Naive B cell (primary cell): ENCODE measurements around the gene EEF1G. TPM values are rescaled to one million over a fixed set of nuclear protein-coding genes. Genes with fewer than 3 reads are reported as not detected.
"Not testable (repeated sequence)": the region's sequence is repeated elsewhere in the genome, so short reads cannot be mapped to it uniquely, and the experiment has no call there.

ENCODE experiments used
- ATAC-seq, 2 donors: fragments of 150-1000 bp; cut with Tn5 transposase; 2 replicates each; pipeline ENCODE4 v1.10.0; 2021; ENCODE audit warnings: low read depth in 2 of 2, mild to moderate bottlenecking in 2 of 2, moderate library complexity in 2 of 2
- DNase-seq: peaks from one replicate; pipeline ENCODE4 v3.0.0; 2022
- H3K27ac Mint-ChIP-seq, 6 donors: one replicate each; pipeline ENCODE4 v1.8.0; 2020 to 2022; ENCODE audit warnings: mild to moderate bottlenecking in 6 of 6, mixed read lengths in 6 of 6, moderate library complexity in 5 of 6, inconsistent platforms in 2 of 6
- H3K27me3 Mint-ChIP-seq, 3 donors: one replicate each; pipeline ENCODE4 v1.8.0; 2021 to 2022; ENCODE audit warnings: mixed read lengths in 3 of 3, mild to moderate bottlenecking in 1 of 3
- H3K36me3 Mint-ChIP-seq, 2 donors: one replicate each; pipeline ENCODE4 v1.8.0; 2020 to 2022; ENCODE audit warnings: mixed read lengths in 2 of 2, inconsistent platforms in 1 of 2, mild to moderate bottlenecking in 1 of 2
- H3K4me1 Mint-ChIP-seq, 3 donors: one replicate each; pipeline ENCODE4 v1.8.0; 2020 to 2022; ENCODE audit warnings: mixed read lengths in 3 of 3, inconsistent platforms in 1 of 3, mild to moderate bottlenecking in 1 of 3, moderate library complexity in 1 of 3
- H3K4me3 Mint-ChIP-seq, 8 donors: one replicate each; pipeline ENCODE4 v1.8.0; 2020 to 2022; ENCODE audit warnings: mild to moderate bottlenecking in 8 of 8, mixed read lengths in 8 of 8, moderate library complexity in 8 of 8, inconsistent platforms in 2 of 8
- H3K9me3 Mint-ChIP-seq, 7 donors: one replicate each; pipeline ENCODE4 v1.8.0; 2020 to 2022; ENCODE audit warnings: mixed read lengths in 7 of 7, mild to moderate bottlenecking in 5 of 7, inconsistent platforms in 2 of 7, moderate library complexity in 1 of 7
- polyA plus RNA-seq, 6 donors: library from polyadenylated mRNA; unstranded; fragments of 300-500 nt; fragmentation: Illumina TruSeq; gene quantifications; one replicate each; pipeline ENCODE4 v1.2.3, GENCODE V29; 2021; ENCODE audit warnings: low read depth in 6 of 6

The EEF1G gene, protein sequence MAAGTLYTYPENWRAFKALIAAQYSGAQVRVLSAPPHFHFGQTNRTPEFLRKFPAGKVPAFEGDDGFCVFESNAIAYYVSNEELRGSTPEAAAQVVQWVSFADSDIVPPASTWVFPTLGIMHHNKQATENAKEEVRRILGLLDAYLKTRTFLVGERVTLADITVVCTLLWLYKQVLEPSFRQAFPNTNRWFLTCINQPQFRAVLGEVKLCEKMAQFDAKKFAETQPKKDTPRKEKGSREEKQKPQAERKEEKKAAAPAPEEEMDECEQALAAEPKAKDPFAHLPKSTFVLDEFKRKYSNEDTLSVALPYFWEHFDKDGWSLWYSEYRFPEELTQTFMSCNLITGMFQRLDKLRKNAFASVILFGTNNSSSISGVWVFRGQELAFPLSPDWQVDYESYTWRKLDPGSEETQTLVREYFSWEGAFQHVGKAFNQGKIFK
- polyA plus RNA-seq: 1,000 to 10,000 TPM; 1,313 to 1,862 (median 1,450) TPM

DNA sequence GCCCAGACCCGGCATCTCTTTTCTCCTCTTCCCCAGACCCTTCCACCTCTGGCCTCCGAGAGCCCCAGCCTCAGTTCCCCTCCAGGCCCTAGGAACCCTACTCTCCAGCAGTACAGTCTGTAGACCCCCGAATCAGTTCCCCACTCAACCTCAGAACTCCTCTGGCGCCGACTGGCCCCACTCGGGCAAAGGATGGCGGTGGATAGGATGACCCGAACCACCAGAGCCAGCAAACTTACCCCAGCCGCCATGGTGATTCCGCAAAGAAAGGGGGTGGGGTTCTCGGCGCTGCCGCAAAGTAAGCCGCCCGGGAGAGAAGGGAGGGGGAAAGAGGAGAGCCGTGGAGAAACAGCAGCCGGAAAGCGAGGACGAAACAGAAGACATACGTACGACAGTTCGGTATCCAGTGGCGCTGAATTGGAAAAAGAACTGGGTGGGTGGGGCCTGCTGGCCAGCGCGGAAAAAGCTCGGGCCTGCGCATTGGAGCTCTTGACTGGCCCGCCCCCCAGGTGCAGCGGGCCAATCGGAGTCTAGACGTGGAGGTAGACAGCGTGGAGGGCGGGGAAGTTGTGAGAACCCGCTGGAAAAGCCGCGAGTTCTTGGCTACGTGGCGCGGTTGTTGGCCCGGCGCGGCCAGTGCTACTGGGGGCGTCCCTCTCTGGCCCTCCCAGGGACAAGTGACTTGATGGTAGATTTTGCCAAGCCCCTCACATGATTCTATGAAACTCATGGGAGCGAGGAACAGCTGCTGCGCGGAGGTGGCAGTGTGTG, at the start of gene EEF1G:
Gene EEF1G (minus strand): TSS at position 300 of the 771 bp plus-strand sequence. CDS start 49 bp downstream, at position 251.
- DNase-seq (peak; percentile 99), ATAC-seq (peak; percentile 89 to 90)
- no peaks in the 10 kb centered on the region for H3K9me3 Mint-ChIP-seq
- H3K4me3 Mint-ChIP-seq: peak within 1 kb of the TSS; percentile 96 to 100 (median 98)
- H3K27ac Mint-ChIP-seq: peak within 1 kb of the TSS; percentile 96 to 98 (median 98)
- peaks cover 17 to 24% of the 10 kb centered on the region in 2 donors for H3K36me3 Mint-ChIP-seq
- H3K4me1 Mint-ChIP-seq: peaks cover 38 to 54% (median 53%) of the 10 kb centered on the region in 3 donors
- no peaks in the 10 kb centered on the region for H3K27me3 Mint-ChIP-seq

DNA sequence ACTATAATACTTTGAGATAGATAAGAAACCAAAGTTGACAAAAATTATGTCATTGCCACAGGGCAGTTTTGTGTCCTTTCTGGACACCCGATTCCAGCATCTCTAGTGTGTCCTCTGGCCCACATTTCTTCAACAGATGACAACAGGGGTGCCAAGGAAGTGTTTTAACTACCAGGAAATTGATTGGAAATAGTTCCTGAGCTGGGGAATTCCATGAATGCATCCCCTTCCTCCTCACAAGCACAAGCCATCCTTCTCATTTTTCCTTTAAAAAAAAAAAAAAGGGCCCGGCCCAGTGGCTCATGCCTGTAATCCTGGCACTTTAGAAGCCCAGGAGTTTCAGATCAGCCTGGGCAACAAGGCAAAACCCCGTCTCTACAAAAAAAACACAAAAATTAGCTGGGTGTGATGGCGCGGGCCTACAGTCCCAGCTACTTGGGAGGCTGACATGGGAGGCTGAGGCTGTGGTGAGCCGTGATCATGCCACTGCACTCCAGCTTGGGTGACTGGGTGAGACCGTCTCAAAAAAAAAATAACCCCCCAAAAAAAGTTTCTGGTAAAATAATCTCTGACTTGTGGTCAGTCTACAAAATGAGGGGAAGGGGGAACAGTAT, 48.9 kb upstream of the EEF1G start:
- peak overlapping the region in 7 of 8 donors; percentile 91 to 97 (median 92) for H3K4me3 Mint-ChIP-seq

GRCh38 chr11:62621567-62622470, 48.1 kb upstream of the EEF1G start, which contains the start of gene B3GAT3:
TSS of gene B3GAT3 (minus strand) at chr11:62621986. CDS start at chr11:62621947, 39 bp downstream.
- Mint-ChIP-seq H3K27me3 (no peaks in the 10 kb centered on the region), H3K27ac (peak within 1 kb of the TSS; percentile 98 to 100 (median 98)), H3K9me3 (no peaks in the 10 kb centered on the region), H3K4me1 (peaks cover 19 to 31% (median 20%) of the 10 kb centered on the region in 3 donors), H3K36me3 (peaks cover 0 to 20% of the 10 kb centered on the region in 2 donors), H3K4me3 (peak within 1 kb of the TSS; percentile 91 to 98 (median 95))
- DNase-seq: peak; percentile 98
- ATAC-seq: peak; percentile 85 to 86

More for the DNA sequence above, 48.9 kb upstream of the EEF1G start:
- Mint-ChIP-seq H3K9me3 (no peaks in the 10 kb centered on the region), H3K4me1 (peaks cover 19 to 31% (median 20%) of the 10 kb centered on the region in 3 donors), H3K36me3 (peaks cover 0 to 25% of the 10 kb centered on the region in 2 donors), H3K27ac (peak overlapping the region; percentile 97 to 100 (median 98)), H3K27me3 (no peaks in the 10 kb centered on the region)
- no peak for DNase-seq
- ATAC-seq: no peak

GRCh38 chr11:62621027-62621566, 47.4 kb upstream of the EEF1G start:
- Mint-ChIP-seq H3K4me3 (peak overlapping the region; percentile 91 to 98 (median 95)), H3K36me3 (peaks cover 0 to 14% of the 10 kb centered on the region in 2 donors), H3K9me3 (no peaks in the 10 kb centered on the region), H3K27me3 (no peaks in the 10 kb centered on the region), H3K27ac (peak overlapping the region; percentile 94 to 99 (median 98)), H3K4me1 (peaks cover 19 to 31% (median 20%) of the 10 kb centered on the region in 3 donors)
- ATAC-seq (no peak), DNase-seq (no peak)

- not testable (repeated sequence) for DNase-seq, H3K36me3 Mint-ChIP-seq, H3K27me3 Mint-ChIP-seq, H3K9me3 Mint-ChIP-seq, H3K4me3 Mint-ChIP-seq, ATAC-seq
- H3K4me1 Mint-ChIP-seq: peaks cover 24 to 32% (median 30%) of the 10 kb centered on the region in 3 donors
- H3K27ac Mint-ChIP-seq: peak overlapping the region in 1 of 6 donors; percentile 66
Measured at GRCh38 chr11:62616957-62617356, 43.3 kb upstream of the EEF1G start.

DNA sequence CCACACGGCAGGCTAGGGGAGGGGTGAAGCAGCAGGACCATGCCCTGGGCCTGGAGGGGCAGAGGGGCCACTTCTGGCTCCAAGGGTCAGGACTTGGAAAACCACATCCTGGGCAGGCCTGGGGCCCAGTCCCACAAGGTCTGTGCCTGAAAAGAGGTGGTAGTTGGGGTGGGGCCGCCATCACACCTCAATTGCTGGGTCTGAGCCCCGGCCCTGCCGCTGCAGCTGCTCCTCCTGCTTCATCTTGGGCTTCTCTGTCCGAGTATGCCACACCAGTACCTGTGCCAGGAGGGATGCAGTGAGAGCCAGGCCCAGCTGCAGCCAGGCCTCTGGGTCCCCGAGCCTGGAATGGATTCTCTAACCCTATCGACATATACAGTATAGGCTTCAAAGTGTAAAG, 41.8 kb upstream of the EEF1G start:
- peaks cover 21 to 34% (median 31%) of the 10 kb centered on the region in 3 donors for H3K4me1 Mint-ChIP-seq
- no peaks in the 10 kb centered on the region for H3K36me3 Mint-ChIP-seq
- no peak for ATAC-seq
- no peak for DNase-seq
- peak overlapping the region in 1 of 6 donors; percentile 96 for H3K27ac Mint-ChIP-seq
- H3K9me3 Mint-ChIP-seq: peaks cover 0 to 2% (median 0%) of the 10 kb centered on the region in 7 donors
- H3K27me3 Mint-ChIP-seq: no peaks in the 10 kb centered on the region
- peak overlapping the region in 1 of 8 donors; percentile 15 for H3K4me3 Mint-ChIP-seq

DNA sequence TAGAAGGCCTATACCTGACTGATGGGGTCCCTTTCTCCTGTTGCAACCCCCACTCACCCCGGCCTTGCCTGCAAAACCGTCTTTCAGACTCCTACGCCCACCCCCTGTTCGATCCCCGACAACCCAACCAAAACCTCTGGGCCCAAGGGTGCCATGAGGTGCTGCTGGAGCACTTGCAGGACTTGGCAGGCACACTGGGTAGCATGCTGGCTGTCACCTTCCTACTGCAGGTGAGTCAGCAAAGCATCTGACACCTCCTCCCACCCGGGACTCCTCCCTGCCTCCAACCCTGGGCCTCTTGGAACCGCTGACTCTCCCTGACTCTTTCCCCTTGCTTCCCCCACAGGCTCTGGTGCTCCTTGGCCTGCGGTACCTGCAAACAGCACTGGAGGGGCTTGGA, 40.6 kb upstream of the EEF1G start:
- ATAC-seq (no peak), DNase-seq (no peak)
- peak overlapping the region in 3 of 8 donors; percentile 71 to 85 (median 82) for H3K4me3 Mint-ChIP-seq
- peaks cover 21 to 32% (median 29%) of the 10 kb centered on the region in 3 donors for H3K4me1 Mint-ChIP-seq
- no peaks in the 10 kb centered on the region for H3K36me3 Mint-ChIP-seq
- peaks cover 0 to 2% (median 0%) of the 10 kb centered on the region in 7 donors for H3K9me3 Mint-ChIP-seq
- H3K27me3 Mint-ChIP-seq: no peaks in the 10 kb centered on the region
- H3K27ac Mint-ChIP-seq: peak overlapping the region in 3 of 6 donors; percentile 9 to 96 (median 94)

DNA sequence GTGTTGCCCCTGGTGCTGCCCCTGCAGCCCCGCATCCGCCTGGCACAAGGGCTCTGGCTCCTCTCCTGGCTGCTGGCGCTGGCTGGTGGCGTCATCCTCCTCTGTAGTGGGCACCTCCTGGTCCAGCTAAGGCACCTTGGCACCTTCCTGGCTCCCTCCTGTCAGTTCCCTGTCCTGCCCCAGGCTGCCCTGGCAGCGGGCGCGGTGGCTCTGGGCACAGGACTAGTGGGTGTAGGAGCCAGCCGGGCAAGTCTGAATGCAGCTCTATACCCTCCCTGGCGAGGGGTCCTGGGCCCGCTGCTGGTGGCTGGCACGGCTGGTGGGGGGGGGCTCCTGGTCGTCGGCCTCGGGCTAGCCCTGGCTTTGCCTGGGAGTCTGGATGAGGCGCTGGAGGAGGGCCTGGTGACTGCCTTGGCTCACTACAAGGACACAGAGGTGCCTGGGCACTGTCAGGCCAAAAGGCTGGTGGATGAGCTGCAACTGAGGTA, 39.6 kb upstream of the EEF1G start:
- no peak for ATAC-seq
- H3K27ac Mint-ChIP-seq: peak overlapping the region; percentile 61 to 96 (median 90)
- peaks cover 26 to 39% (median 31%) of the 10 kb centered on the region in 3 donors for H3K4me1 Mint-ChIP-seq

GRCh38 chr11:62612366-62613290, 38.9 kb upstream of the EEF1G start, which contains the start of the genes EML3 and ROM1:
TSS of gene EML3 (minus strand) at chr11:62612775. CDS start at chr11:62612457, 318 bp downstream.
TSS of gene ROM1 (plus strand) at chr11:62613257. CDS start at chr11:62613282, 25 bp downstream.
- peaks cover 0 to 2% (median 0%) of the 10 kb centered on the region in 7 donors for H3K9me3 Mint-ChIP-seq
- peak within 1 kb of the TSS; percentile 96 to 99 (median 99) for H3K27ac Mint-ChIP-seq
- ATAC-seq (peak; percentile 75), DNase-seq (peak; percentile 93)
- H3K27me3 Mint-ChIP-seq: no peaks in the 10 kb centered on the region
- H3K4me3 Mint-ChIP-seq: peak within 1 kb of the TSS; percentile 95 to 100 (median 98)
- H3K4me1 Mint-ChIP-seq: peaks cover 32 to 46% (median 36%) of the 10 kb centered on the region in 3 donors
- H3K36me3 Mint-ChIP-seq: peaks cover 5 to 6% of the 10 kb centered on the region in 2 donors

More for the DNA sequence above, 39.6 kb upstream of the EEF1G start:
- H3K27me3 Mint-ChIP-seq: no peaks in the 10 kb centered on the region
- peaks cover 0 to 2% (median 0%) of the 10 kb centered on the region in 7 donors for H3K9me3 Mint-ChIP-seq
- H3K36me3 Mint-ChIP-seq: no peaks in the 10 kb centered on the region
- H3K4me3 Mint-ChIP-seq: peak overlapping the region in 5 of 8 donors; percentile 23 to 85 (median 57)
- no peak for DNase-seq

DNA sequence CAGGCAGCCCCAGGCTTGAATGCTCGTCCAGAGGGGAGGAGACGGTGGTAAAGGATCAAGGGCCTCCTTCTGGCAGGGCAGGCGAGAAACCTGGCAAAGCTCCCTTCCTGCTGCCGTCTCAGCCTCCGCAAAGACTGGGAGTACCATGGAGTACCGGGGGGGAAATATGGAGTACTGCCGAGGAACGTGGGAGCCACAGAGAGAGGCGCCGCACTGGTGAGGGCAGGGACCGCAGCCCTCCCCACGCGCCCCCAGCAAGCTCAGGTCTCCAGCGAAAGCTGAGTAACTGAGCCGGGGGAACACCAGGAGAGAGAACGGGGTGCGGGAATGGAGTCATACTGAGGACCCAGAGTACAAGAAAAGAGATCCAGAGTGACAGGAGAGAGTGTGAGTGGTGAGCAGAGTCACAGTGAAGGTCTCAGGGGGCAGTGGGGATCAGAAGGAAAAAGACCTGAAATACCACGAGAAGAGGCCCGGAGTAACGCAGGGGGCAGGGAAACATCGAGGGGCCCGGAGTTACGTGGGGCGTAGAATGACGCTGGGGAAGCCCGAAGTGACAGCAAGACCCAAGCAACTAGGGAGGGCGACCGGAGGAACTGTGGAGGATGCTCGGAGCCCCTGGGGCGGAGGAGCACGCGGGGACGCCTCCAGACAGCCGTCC, 38.1 kb upstream of the EEF1G start:
- Mint-ChIP-seq H3K4me1 (peaks cover 33 to 48% (median 40%) of the 10 kb centered on the region in 3 donors), H3K27ac (peak overlapping the region; percentile 96 to 99 (median 99)), H3K9me3 (peaks cover 0 to 2% (median 0%) of the 10 kb centered on the region in 7 donors), H3K27me3 (no peaks in the 10 kb centered on the region), H3K4me3 (peak overlapping the region; percentile 95 to 100 (median 98)), H3K36me3 (peaks cover 5 to 7% of the 10 kb centered on the region in 2 donors)
- DNase-seq (no peak), ATAC-seq (peak; percentile 54 to 59)
